Measurements from ENCODE around the gene SDHA. TPM values are rescaled to one million over a fixed set of nuclear protein-coding genes. Genes with fewer than 3 reads are reported as not detected.
"Not testable (repeated sequence)": the region's sequence is repeated elsewhere in the genome, so short reads cannot be mapped to it uniquely, and the experiment has no call there.

SDHA gene
- total and polyA plus RNA-seq, 2 donors (not counting 1 experiment from before 2014, with no cell fraction given), result 77.2 to 137 TPM

- 98% methylated on average over 11 of the region's 17 CpGs for WGBS (ENCODE audit: insufficient coverage)
- H3K4me3 Mint-ChIP-seq; H3K9me3 Mint-ChIP-seq (ENCODE audit: insufficient read depth); H2AFZ ChIP-seq (ENCODE audit: insufficient read depth, low read depth, low read length, poor library complexity, severe bottlenecking); H3K4me3 ChIP-seq (ENCODE audit: control extremely low read depth in 1 of 5, extremely low read depth in 1 of 5, insufficient read depth in 1 of 5, low read depth in 2 of 5, low read length in 4 of 5); CTCF ChIA-PET; H3K27ac ChIP-seq (ENCODE audit: low read length in 2 of 2); H3K36me3 ChIP-seq (replicated peaks in 1 of 2; ENCODE audit: control extremely low read depth in 1 of 2, control insufficient read depth in 1 of 2, extremely low read depth in 1 of 2, insufficient read depth in 2 of 2, low read length in 1 of 2); POLR2A ChIA-PET; DNase-seq; H3K4me2 ChIP-seq (replicated peaks; ENCODE audit: low read depth, low read length, poor library complexity, severe bottlenecking); H3K27me3 ChIP-seq (replicated peaks in 1 of 4; ENCODE audit: control extremely low read depth in 1 of 4, control insufficient read depth in 3 of 4, insufficient read depth in 4 of 4, low read length in 3 of 4); intact Hi-C loops (cut with micrococcal nuclease); ATAC-seq (ENCODE audit: low read depth); H3K27ac Mint-ChIP-seq; H3K4me1 ChIP-seq (ENCODE audit: control insufficient read depth in 2 of 2, insufficient read depth in 2 of 2, low read length in 2 of 2); H3K27me3 Mint-ChIP-seq; H3K9ac ChIP-seq (ENCODE audit: low read length); H3K9me3 ChIP-seq (ENCODE audit: control extremely low read depth in 1 of 3, control insufficient read depth in 2 of 3, insufficient read depth in 1 of 3, low read length in 2 of 3): not testable (repeated sequence)
- H3K4me1 Mint-ChIP-seq, result peaks cover 24% of the 10 kb centered on the region
- Histone ChIP-seq H4K20me1 (ENCODE audit: control insufficient read depth, insufficient read depth, low read length, poor library complexity, severe bottlenecking) (peaks cover 21% of the 10 kb centered on the region), H3K79me2 (ENCODE audit: control insufficient read depth, insufficient read depth, low read length) (peaks cover 21% of the 10 kb centered on the region)
Measured at GRCh38 chr5:294788-295187, 76.7 kb downstream of the SDHA start.

GRCh38 chr5:296207-296606 lies 78.1 kb downstream of the SDHA start:
- Histone ChIP-seq H4K20me1 (ENCODE audit: control insufficient read depth, insufficient read depth, low read length, poor library complexity, severe bottlenecking) (peaks cover 29% of the 10 kb centered on the region), H3K79me2 (ENCODE audit: control insufficient read depth, insufficient read depth, low read length) (peaks cover 28% of the 10 kb centered on the region)
- H3K36me3 ChIP-seq (replicated peaks in 1 of 2; ENCODE audit: control extremely low read depth in 1 of 2, control insufficient read depth in 1 of 2, extremely low read depth in 1 of 2, insufficient read depth in 2 of 2, low read length in 1 of 2); DNase-seq; intact Hi-C loops (cut with micrococcal nuclease); H3K4me1 ChIP-seq (ENCODE audit: control insufficient read depth in 2 of 2, insufficient read depth in 2 of 2, low read length in 2 of 2); H3K27ac Mint-ChIP-seq; POLR2A ChIA-PET; ATAC-seq (ENCODE audit: low read depth); H3K27me3 ChIP-seq (replicated peaks in 1 of 4; ENCODE audit: control extremely low read depth in 1 of 4, control insufficient read depth in 3 of 4, insufficient read depth in 4 of 4, low read length in 3 of 4); H3K9me3 Mint-ChIP-seq (ENCODE audit: insufficient read depth); H3K27ac ChIP-seq (ENCODE audit: low read length in 2 of 2); CTCF ChIA-PET; H3K9me3 ChIP-seq (ENCODE audit: control extremely low read depth in 1 of 3, control insufficient read depth in 2 of 3, insufficient read depth in 1 of 3, low read length in 2 of 3); H2AFZ ChIP-seq (ENCODE audit: insufficient read depth, low read depth, low read length, poor library complexity, severe bottlenecking); H3K9ac ChIP-seq (ENCODE audit: low read length); H3K4me3 Mint-ChIP-seq; H3K4me3 ChIP-seq (ENCODE audit: control extremely low read depth in 1 of 5, extremely low read depth in 1 of 5, insufficient read depth in 1 of 5, low read depth in 2 of 5, low read length in 4 of 5); H3K27me3 Mint-ChIP-seq; H3K4me2 ChIP-seq (replicated peaks; ENCODE audit: low read depth, low read length, poor library complexity, severe bottlenecking): not testable (repeated sequence)
- peaks cover 22% of the 10 kb centered on the region for H3K4me1 Mint-ChIP-seq
- WGBS (ENCODE audit: insufficient coverage), result 87% methylated on average over 9 of the region's 10 CpGs

- POLR2A ChIA-PET; ATAC-seq (ENCODE audit: low read depth); H3K27me3 ChIP-seq (replicated peaks in 1 of 4; ENCODE audit: control extremely low read depth in 1 of 4, control insufficient read depth in 3 of 4, insufficient read depth in 4 of 4, low read length in 3 of 4); H3K4me2 ChIP-seq (replicated peaks; ENCODE audit: low read depth, low read length, poor library complexity, severe bottlenecking); H3K27ac ChIP-seq (ENCODE audit: low read length in 2 of 2); CTCF ChIA-PET; H3K4me3 Mint-ChIP-seq; DNase-seq; H3K4me3 ChIP-seq (ENCODE audit: control extremely low read depth in 1 of 5, extremely low read depth in 1 of 5, insufficient read depth in 1 of 5, low read depth in 2 of 5, low read length in 4 of 5); H3K9me3 Mint-ChIP-seq (ENCODE audit: insufficient read depth); H3K27me3 Mint-ChIP-seq; H3K36me3 ChIP-seq (replicated peaks in 1 of 2; ENCODE audit: control extremely low read depth in 1 of 2, control insufficient read depth in 1 of 2, extremely low read depth in 1 of 2, insufficient read depth in 2 of 2, low read length in 1 of 2); H3K9me3 ChIP-seq (ENCODE audit: control extremely low read depth in 1 of 3, control insufficient read depth in 2 of 3, insufficient read depth in 1 of 3, low read length in 2 of 3); H3K27ac Mint-ChIP-seq; H3K9ac ChIP-seq (ENCODE audit: low read length); intact Hi-C loops (cut with micrococcal nuclease); H3K4me1 ChIP-seq (ENCODE audit: control insufficient read depth in 2 of 2, insufficient read depth in 2 of 2, low read length in 2 of 2); H2AFZ ChIP-seq (ENCODE audit: insufficient read depth, low read depth, low read length, poor library complexity, severe bottlenecking): not testable (repeated sequence)
- Histone ChIP-seq H4K20me1 (ENCODE audit: control insufficient read depth, insufficient read depth, low read length, poor library complexity, severe bottlenecking) (peaks cover 30% of the 10 kb centered on the region), H3K79me2 (ENCODE audit: control insufficient read depth, insufficient read depth, low read length) (peaks cover 27% of the 10 kb centered on the region)
- H3K4me1 Mint-ChIP-seq, result peaks cover 23% of the 10 kb centered on the region
- 53% methylated on average over 10 of the region's 16 CpGs for WGBS (ENCODE audit: insufficient coverage)
Measured at GRCh38 chr5:296954-297353, 78.8 kb downstream of the SDHA start.

- H3K4me3 ChIP-seq (ENCODE audit: control extremely low read depth in 1 of 5, extremely low read depth in 1 of 5, insufficient read depth in 1 of 5, low read depth in 2 of 5, low read length in 4 of 5); H3K27me3 Mint-ChIP-seq; ATAC-seq (ENCODE audit: low read depth); H3K4me3 Mint-ChIP-seq; H3K36me3 ChIP-seq (replicated peaks in 1 of 2; ENCODE audit: control extremely low read depth in 1 of 2, control insufficient read depth in 1 of 2, extremely low read depth in 1 of 2, insufficient read depth in 2 of 2, low read length in 1 of 2); POLR2A ChIA-PET; H3K4me2 ChIP-seq (replicated peaks; ENCODE audit: low read depth, low read length, poor library complexity, severe bottlenecking); H3K9me3 Mint-ChIP-seq (ENCODE audit: insufficient read depth); intact Hi-C loops (cut with micrococcal nuclease); H3K4me1 ChIP-seq (ENCODE audit: control insufficient read depth in 2 of 2, insufficient read depth in 2 of 2, low read length in 2 of 2); CTCF ChIA-PET; H3K27ac ChIP-seq (ENCODE audit: low read length in 2 of 2); DNase-seq; H3K9me3 ChIP-seq (ENCODE audit: control extremely low read depth in 1 of 3, control insufficient read depth in 2 of 3, insufficient read depth in 1 of 3, low read length in 2 of 3); H3K9ac ChIP-seq (ENCODE audit: low read length); H3K27ac Mint-ChIP-seq; H3K27me3 ChIP-seq (replicated peaks in 1 of 4; ENCODE audit: control extremely low read depth in 1 of 4, control insufficient read depth in 3 of 4, insufficient read depth in 4 of 4, low read length in 3 of 4); H2AFZ ChIP-seq (ENCODE audit: insufficient read depth, low read depth, low read length, poor library complexity, severe bottlenecking): not testable (repeated sequence)
- 33% methylated on average over 4 of the region's 6 CpGs for WGBS (ENCODE audit: insufficient coverage)
- H4K20me1 ChIP-seq (ENCODE audit: control insufficient read depth, insufficient read depth, low read length, poor library complexity, severe bottlenecking), result peaks cover 30% of the 10 kb centered on the region
- H3K79me2 ChIP-seq (ENCODE audit: control insufficient read depth, insufficient read depth, low read length), result peaks cover 30% of the 10 kb centered on the region
- peaks cover 25% of the 10 kb centered on the region for H3K4me1 Mint-ChIP-seq
Measured at GRCh38 chr5:297448-297847, 79.3 kb downstream of the SDHA start.

Data from B cell (primary cell).